BLaER1 (cell line): Measurements from ENCODE around the gene RMDN3.

ENCODE experiments used
- H3K27ac ChIP-seq: shearing (Covaris generic); formaldehyde crosslinking; 2 replicates; pipeline ENCODE4 v1.8.1; 2022
- H3K27me3 ChIP-seq: shearing (Covaris generic); formaldehyde crosslinking; 2 replicates; pipeline ENCODE4 v1.8.1; 2022
- H3K36me3 ChIP-seq: shearing (Covaris generic); formaldehyde crosslinking; 2 replicates; pipeline ENCODE4 v1.8.1; 2022
- H3K4me1 ChIP-seq: shearing (Covaris generic); formaldehyde crosslinking; 2 replicates; pipeline ENCODE4 v1.8.1; 2022
- H3K4me2 ChIP-seq: shearing (Covaris generic); formaldehyde crosslinking; 2 replicates; pipeline ENCODE4 v1.8.1; 2022
- H3K4me3 ChIP-seq: shearing (Covaris generic); formaldehyde crosslinking; 2 replicates; pipeline ENCODE4 v1.8.1; 2022
- H3K9ac ChIP-seq: shearing (Covaris generic); formaldehyde crosslinking; 2 replicates; pipeline ENCODE4 v1.8.1; 2022
- H3K9me3 ChIP-seq: shearing (Covaris generic); formaldehyde crosslinking; 2 replicates; pipeline ENCODE4 v1.8.1; 2022
- H4K20me1 ChIP-seq: shearing (Covaris generic); formaldehyde crosslinking; 2 replicates; pipeline ENCODE4 v1.8.1; 2022
- Cebpa-rat ChIP-seq: shearing (Covaris generic); IDR thresholded peaks from 2 replicates; pipeline ENCODE4 v1.8.1; 2022

The RMDN3 gene

GRCh38 chr15:40691737-40692136 lies 63.3 kb downstream of the RMDN3 start:
- Histone ChIP-seq H3K9me3 (no peaks in the 10 kb centered on the region), H3K36me3 (peaks cover 13% of the 10 kb centered on the region; the same call in 1 of the 2 replicates), H3K4me3 (no peak overlapping the region), H3K27me3 (no peaks in the 10 kb centered on the region), H3K27ac (no peak overlapping the region), H3K4me2 (no peak overlapping the region), H3K4me1 (peaks cover 22% of the 10 kb centered on the region), H4K20me1 (no peaks in the 10 kb centered on the region), H3K9ac (no peak overlapping the region)
- no peak for TF ChIP-seq Cebpa-rat

- Histone ChIP-seq H3K4me1 (peaks cover 12% of the 10 kb centered on the region), H3K27me3 (no peaks in the 10 kb centered on the region), H3K4me3 (no peak overlapping the region), H3K36me3 (peaks cover 26% of the 10 kb centered on the region), H4K20me1 (no peaks in the 10 kb centered on the region), H3K27ac (no peak overlapping the region), H3K9ac (no peak overlapping the region), H3K9me3 (no peaks in the 10 kb centered on the region), H3K4me2 (no peak overlapping the region)
- TF ChIP-seq Cebpa-rat = no peak
Measured at GRCh38 chr15:40688932-40689799, 65.9 kb downstream of the RMDN3 start.
